Measurements from ENCODE around the gene GPR162. TPM values are rescaled to one million over a fixed set of nuclear protein-coding genes. Genes with fewer than 3 reads are reported as not detected.

The GPR162 gene
- total and polyA plus RNA-seq, 7 donors = 1.2 to 16.1 (median 7.3) TPM

DNA sequence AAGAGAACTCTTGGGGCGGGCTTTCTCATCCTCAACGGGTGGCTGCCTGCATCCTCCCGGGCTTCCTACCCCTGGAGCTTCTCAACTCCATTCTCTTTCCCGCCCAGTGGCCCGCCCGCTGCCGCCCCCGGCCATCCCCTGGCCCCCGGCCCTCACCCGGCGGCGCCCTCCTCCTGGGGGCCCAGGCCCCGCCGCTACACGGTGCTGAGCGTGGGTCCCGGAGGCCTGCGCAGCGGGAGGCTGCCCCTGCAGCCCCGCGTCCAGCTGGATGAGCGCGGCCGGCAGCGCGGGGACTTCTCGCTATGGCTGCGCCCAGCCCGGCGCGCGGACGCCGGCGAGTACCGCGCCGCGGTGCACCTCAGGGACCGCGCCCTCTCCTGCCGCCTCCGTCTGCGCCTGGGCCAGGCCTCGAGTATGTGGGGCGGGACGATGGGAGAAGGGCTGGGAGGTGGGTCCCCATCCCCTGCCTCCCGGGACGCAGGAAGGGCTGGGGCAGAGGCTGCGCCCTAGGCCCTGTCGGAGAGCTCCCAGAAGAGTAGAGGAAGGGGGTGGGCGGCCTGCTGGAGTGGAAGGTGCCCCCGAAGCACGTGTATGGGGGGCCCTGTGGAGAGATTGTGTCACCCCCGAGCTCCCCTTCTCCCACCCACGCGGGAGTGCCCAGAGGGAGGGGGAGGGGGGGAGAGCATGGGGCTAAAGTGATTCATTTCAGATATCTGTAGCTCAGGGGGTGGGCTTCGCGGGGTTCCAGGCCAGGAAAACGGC, 47.9 kb upstream of the GPR162 start:
- Histone ChIP-seq H3K4me3 (peak overlapping the region; percentile 5 to 45 (median 38)), H3K9me3 (no peaks in the 10 kb centered on the region), H3K4me1 (peaks cover 0 to 72% (median 68%) of the 10 kb centered on the region in 4 donors), H3K27ac (peak overlapping the region in 3 of 4 donors; percentile 7 to 99 (median 93)), H3K36me3 (peaks cover 0 to 23% (median 6%) of the 10 kb centered on the region in 4 donors), H3K27me3 (no peaks in the 10 kb centered on the region)
- intact Hi-C loops (cut with DNase I) = no loop called here
- no peak for TF ChIP-seq POLR2AphosphoS5 (IDR thresholded peaks at IDR 0.05)
- TF ChIP-seq EP300 (IDR thresholded peaks at IDR 0.05) = no peak
- TF ChIP-seq, protein P1, sequence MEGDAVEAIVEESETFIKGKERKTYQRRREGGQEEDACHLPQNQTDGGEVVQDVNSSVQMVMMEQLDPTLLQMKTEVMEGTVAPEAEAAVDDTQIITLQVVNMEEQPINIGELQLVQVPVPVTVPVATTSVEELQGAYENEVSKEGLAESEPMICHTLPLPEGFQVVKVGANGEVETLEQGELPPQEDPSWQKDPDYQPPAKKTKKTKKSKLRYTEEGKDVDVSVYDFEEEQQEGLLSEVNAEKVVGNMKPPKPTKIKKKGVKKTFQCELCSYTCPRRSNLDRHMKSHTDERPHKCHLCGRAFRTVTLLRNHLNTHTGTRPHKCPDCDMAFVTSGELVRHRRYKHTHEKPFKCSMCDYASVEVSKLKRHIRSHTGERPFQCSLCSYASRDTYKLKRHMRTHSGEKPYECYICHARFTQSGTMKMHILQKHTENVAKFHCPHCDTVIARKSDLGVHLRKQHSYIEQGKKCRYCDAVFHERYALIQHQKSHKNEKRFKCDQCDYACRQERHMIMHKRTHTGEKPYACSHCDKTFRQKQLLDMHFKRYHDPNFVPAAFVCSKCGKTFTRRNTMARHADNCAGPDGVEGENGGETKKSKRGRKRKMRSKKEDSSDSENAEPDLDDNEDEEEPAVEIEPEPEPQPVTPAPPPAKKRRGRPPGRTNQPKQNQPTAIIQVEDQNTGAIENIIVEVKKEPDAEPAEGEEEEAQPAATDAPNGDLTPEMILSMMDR (IDR thresholded peaks at IDR 0.05) = no peak
- TF ChIP-seq POLR2A (IDR thresholded peaks at IDR 0.05) = no peak
- DNase-seq = no peak
- 14 to 18% methylated on average over 60 of the region's 60 CpGs for WGBS, 2 donors

DNA sequence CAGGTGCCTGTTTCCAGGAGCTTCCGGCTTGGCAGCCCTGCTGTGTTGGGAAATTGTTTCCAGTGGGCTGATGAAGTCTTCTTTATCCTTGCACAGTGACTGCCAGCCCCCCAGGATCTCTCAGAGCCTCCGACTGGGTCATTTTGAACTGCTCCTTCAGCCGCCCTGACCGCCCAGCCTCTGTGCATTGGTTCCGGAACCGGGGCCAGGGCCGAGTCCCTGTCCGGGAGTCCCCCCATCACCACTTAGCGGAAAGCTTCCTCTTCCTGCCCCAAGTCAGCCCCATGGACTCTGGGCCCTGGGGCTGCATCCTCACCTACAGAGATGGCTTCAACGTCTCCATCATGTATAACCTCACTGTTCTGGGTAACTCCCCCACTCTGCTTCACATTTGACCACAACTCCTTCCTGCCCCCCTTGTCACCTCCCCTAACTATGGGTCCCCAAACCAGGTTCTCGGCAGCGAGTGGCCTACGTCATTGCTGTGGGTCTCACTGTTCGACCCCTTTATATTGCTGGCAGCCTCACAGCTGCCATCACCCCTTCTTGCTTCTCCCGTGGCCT, 47.0 kb upstream of the GPR162 start:
- TF ChIP-seq POLR2AphosphoS5 (IDR thresholded peaks at IDR 0.05) = no peak
- TF ChIP-seq, protein P1 (IDR thresholded peaks at IDR 0.05) = no peak
- TF ChIP-seq EP300 (IDR thresholded peaks at IDR 0.05) = no peak
- no peak for TF ChIP-seq POLR2A (IDR thresholded peaks at IDR 0.05)
- H3K27me3 ChIP-seq = no peaks in the 10 kb centered on the region
- intact Hi-C loops (cut with DNase I) = loop anchor here (5.0 kb wide), 1 partner anchor 87 kb away; the partner anchor contains the start of gene ZNF384
- no peak overlapping the region for H3K27ac ChIP-seq
- H3K4me1 ChIP-seq = peaks cover 0 to 70% (median 65%) of the 10 kb centered on the region in 4 donors
- 75 to 88% methylated on average over 15 of the region's 15 CpGs for WGBS, 2 donors
- no peaks in the 10 kb centered on the region for H3K9me3 ChIP-seq
- H3K4me3 ChIP-seq = no peak overlapping the region
- no peak for DNase-seq
- H3K36me3 ChIP-seq = peaks cover 0 to 20% (median 6%) of the 10 kb centered on the region in 4 donors

DNA sequence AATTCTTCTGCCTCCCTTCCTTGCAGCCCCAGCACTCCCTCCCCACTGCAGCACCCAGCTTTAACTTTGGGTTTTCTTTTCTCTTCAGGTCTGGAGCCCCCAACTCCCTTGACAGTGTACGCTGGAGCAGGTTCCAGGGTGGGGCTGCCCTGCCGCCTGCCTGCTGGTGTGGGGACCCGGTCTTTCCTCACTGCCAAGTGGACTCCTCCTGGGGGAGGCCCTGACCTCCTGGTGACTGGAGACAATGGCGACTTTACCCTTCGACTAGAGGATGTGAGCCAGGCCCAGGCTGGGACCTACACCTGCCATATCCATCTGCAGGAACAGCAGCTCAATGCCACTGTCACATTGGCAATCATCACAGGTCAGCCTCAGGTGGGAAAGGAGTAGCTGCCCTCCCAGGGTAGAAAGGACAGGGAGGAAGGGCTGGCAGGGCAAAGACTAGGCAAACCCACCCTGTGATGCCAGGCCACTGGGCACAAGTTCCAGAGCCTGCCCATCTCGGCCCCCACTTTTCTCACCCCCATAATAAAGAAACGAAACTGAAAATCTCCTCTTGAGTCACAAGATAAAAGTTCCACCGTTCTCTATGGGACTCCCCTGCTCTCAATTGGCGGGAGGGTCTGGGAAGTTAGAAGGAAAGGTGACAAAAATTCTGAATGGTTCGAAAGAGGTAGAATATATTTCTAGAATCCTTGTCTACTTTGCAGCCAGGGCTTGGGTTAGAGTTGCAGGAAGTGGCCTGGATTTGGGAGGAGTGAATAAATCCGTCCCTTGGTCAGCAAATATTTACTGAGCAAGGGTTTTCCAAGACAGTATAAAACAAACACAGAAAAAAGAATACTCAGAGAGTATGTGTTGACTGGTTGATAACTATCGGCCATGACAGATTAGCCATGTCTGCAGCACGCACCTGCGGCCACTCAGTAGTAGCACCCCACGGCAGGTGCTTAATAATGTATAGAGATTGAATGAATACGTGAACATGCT, 46.1 kb upstream of the GPR162 start:
- TF ChIP-seq POLR2A (IDR thresholded peaks at IDR 0.05) = no peak
- no peak for TF ChIP-seq EP300 (IDR thresholded peaks at IDR 0.05)
- no peak for TF ChIP-seq POLR2AphosphoS5 (IDR thresholded peaks at IDR 0.05)
- TF ChIP-seq, protein P1 (IDR thresholded peaks at IDR 0.05) = no peak
- DNase-seq = no peak
- H3K36me3 ChIP-seq = peaks cover 0 to 11% (median under 1%) of the 10 kb centered on the region in 4 donors
- no peaks in the 10 kb centered on the region for H3K27me3 ChIP-seq
- WGBS, 2 donors = 38 to 69% methylated on average over 16 of the region's 16 CpGs
- H3K27ac ChIP-seq = no peak overlapping the region
- no peaks in the 10 kb centered on the region for H3K9me3 ChIP-seq
- H3K4me1 ChIP-seq = peaks cover 0 to 61% (median 56%) of the 10 kb centered on the region in 4 donors
- H3K4me3 ChIP-seq = no peak overlapping the region
- intact Hi-C loops (cut with DNase I) = loop anchor here (5.0 kb wide), 1 partner anchor 88 kb away; the partner anchor contains the start of gene ZNF384

DNA sequence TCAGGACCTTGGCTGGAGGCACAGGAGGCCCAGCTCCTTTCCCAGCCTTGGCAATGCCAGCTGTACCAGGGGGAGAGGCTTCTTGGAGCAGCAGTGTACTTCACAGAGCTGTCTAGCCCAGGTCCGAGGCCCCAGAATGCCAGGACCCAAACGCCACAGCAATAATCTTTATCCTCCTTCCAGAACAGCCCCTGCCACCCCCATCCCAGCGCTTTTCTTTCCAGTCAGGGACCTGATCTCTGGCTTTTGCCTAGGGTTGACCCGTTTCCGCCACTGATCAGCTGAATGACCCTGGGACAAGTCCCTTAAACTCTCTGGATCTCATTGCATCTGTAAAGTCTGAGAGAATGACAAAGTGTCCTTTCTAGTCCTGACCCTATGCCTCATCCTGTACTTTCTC, 44.2 kb upstream of the GPR162 start:
- peaks cover 0 to 42% (median 37%) of the 10 kb centered on the region in 4 donors for H3K4me1 ChIP-seq
- TF ChIP-seq POLR2AphosphoS5 (IDR thresholded peaks at IDR 0.05) = no peak
- TF ChIP-seq, protein P1 (IDR thresholded peaks at IDR 0.05) = no peak
- TF ChIP-seq POLR2A (IDR thresholded peaks at IDR 0.05) = no peak
- TF ChIP-seq EP300 (IDR thresholded peaks at IDR 0.05) = no peak
- no peak overlapping the region for H3K4me3 ChIP-seq
- no peaks in the 10 kb centered on the region for H3K36me3 ChIP-seq
- WGBS, 2 donors = 91 to 96% methylated on average over 5 of the region's 5 CpGs
- intact Hi-C loops (cut with DNase I) = loop anchor here (5.0 kb wide), 1 partner anchor 90 kb away; the partner anchor contains the start of gene ZNF384
- no peak for DNase-seq
- H3K27me3 ChIP-seq = no peaks in the 10 kb centered on the region
- H3K9me3 ChIP-seq = no peaks in the 10 kb centered on the region
- H3K27ac ChIP-seq = peak overlapping the region; percentile 84 to 89 (median 88)

Data from sigmoid colon (tissue), 7 donors.